Measurements from ENCODE around the gene CCDC171.

- TF ChIP-seq CTCF (IDR thresholded peaks at IDR 0.05), result no peak
- TF ChIP-seq POLR2AphosphoS5 (IDR thresholded peaks at IDR 0.05; ENCODE audit: insufficient read depth in 1 of 2, low read depth in 1 of 2), result no peak
- TF ChIP-seq POLR2A (IDR thresholded peaks at IDR 0.05), result no peak
Observed at GRCh38 chr9:15724612-15725011, 171.8 kb downstream of the CCDC171 start.
